Esophagus squamous epithelium (tissue), 4 donors: ENCODE data around the gene VPS35.
A peak's percentile ranks its signal among the peaks of the same experiment; 100 is the strongest.

Experiments
- CTCF ChIP-seq, 6 experiments: fragments of 450-650 bp in 4 of 6; fragments of 200-600 bp in 2 of 6; sonication (generic) in 2 of 6; IDR thresholded peaks; one replicate each; pipeline ENCODE4 v1.5.1; 2016 to 2019; ENCODE audit warnings: antibody characterized with exemption in 6 of 6, mild to moderate bottlenecking in 4 of 6, moderate library complexity in 4 of 6
- POLR2A ChIP-seq, 4 donors: fragments of 450-650 bp; IDR thresholded peaks; one replicate each; pipeline ENCODE4 v1.6.1; 2017; ENCODE audit warnings: antibody characterized with exemption in 4 of 4, mild to moderate bottlenecking in 4 of 4, moderate library complexity in 3 of 4

GRCh38 chr16:46689365-46690280 lies 645 bp upstream of the VPS35 start, which contains the start of gene ORC6:
- TF ChIP-seq CTCF (IDR thresholded peaks at IDR 0.05) (peak in 2 of 6 experiments; percentile 12 to 50), POLR2A (IDR thresholded peaks at IDR 0.05) (peak in 1 of 4 donors; percentile 19)
